Muscle of leg (tissue), 11 donors: ENCODE results near the gene ADARB2. TPM values are rescaled to one million over a fixed set of nuclear protein-coding genes. Genes with fewer than 3 reads are reported as not detected.
"Not testable (repeated sequence)": the region's sequence is repeated elsewhere in the genome, so short reads cannot be mapped to it uniquely, and the experiment has no call there.

Source experiments
- DNase-seq: peaks from one replicate; pipeline ENCODE4 v3.0.0; 2013
- H3K27ac ChIP-seq: one replicate; pipeline ENCODE4 v1.5.1; 2013; ENCODE audit warnings: mild to moderate bottlenecking, low read length, control low read depth
- H3K27me3 ChIP-seq: one replicate; pipeline ENCODE4 v1.6.1; 2013; ENCODE audit warnings: low read length; ENCODE audit not compliant: control insufficient read depth, insufficient read depth
- H3K36me3 ChIP-seq: one replicate; pipeline ENCODE4 v1.6.1; 2013; ENCODE audit warnings: low read length; ENCODE audit not compliant: control insufficient read depth, insufficient read depth
- H3K4me1 ChIP-seq: one replicate; pipeline ENCODE4 v1.6.1; 2013; ENCODE audit warnings: low read length; ENCODE audit not compliant: control insufficient read depth, insufficient read depth
- H3K4me3 ChIP-seq: one replicate; pipeline ENCODE4 v1.5.1; 2013; ENCODE audit warnings: low read length, control low read depth
- H3K9me3 ChIP-seq: replicated peaks from 2 replicates; pipeline ENCODE4 v1.6.1; 2013; ENCODE audit warnings: low read depth, low read length; ENCODE audit not compliant: control insufficient read depth
- WGBS: methylation state at CpG from one replicate; pipeline ENCODE4 v1.1.5; 2013; ENCODE audit warnings: missing lambda C conversion rate; ENCODE audit not compliant: insufficient coverage; 5-methylcytosine and 5-hydroxymethylcytosine counted together
- polyA plus RNA-seq, 8 donors: library from polyadenylated mRNA; unstranded; fragments of 120-200 nt; gene quantifications; one replicate each; pipeline versions ENCODE4 v1.2.1 to v1.2.3, GENCODE V29; 2013; ENCODE audit warnings: inconsistent platforms in 1 of 8, low replicate concordance in 1 of 8; ENCODE audit not compliant: insufficient read length in 8 of 8, insufficient read depth in 1 of 8
- total RNA-seq: library from RNA; stranded (reverse); fragments of 120-200 nt; gene quantifications from one replicate; pipeline ENCODE4 v1.2.4, GENCODE V29; 2013

ADARB2 gene
- total and polyA plus RNA-seq, 9 donors, result 0.13 to 0.38 (median 0.23) TPM

DNA sequence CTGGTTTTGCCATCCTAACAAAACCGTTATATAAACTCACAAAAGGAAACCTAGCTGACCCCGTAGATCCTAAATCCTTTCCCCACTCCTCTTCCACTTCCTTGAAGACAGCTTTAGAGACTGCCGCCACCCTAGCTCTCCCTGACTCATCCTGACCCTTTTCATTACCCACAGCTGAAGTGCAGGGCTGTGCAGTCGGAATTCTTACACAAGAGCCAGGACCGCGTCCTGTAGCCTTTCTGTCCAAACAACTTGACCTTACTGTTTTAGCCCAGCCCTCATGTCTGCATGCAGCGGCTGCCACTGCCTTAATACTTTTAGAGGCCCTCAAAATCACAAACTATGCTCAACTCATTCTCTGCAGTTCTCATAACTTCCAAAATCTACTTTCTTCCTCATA lies 385.0 kb downstream of the ADARB2 start:
- not testable (repeated sequence) for H3K27ac ChIP-seq, H3K27me3 ChIP-seq, H3K36me3 ChIP-seq, DNase-seq, H3K4me1 ChIP-seq, H3K9me3 ChIP-seq, H3K4me3 ChIP-seq
- 68% methylated on average over 7 of the region's 7 CpGs for WGBS

DNA sequence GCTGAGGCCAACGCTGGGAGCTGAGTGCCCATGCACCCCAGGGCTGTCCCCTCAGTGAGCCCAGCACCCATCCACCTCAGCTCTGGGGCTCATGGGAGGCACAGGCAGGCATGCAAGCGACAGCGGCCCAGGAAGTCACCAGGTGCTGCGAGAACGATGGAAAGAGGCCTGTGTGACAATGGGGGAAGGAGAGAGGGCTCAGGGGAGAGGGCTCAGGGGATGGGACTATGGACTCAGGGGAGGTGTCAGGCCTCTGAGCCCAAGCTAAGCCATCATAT lies 388.6 kb downstream of the ADARB2 start:
- Histone ChIP-seq H3K36me3 (no peaks in the 10 kb centered on the region), H3K4me3 (no peak overlapping the region), H3K9me3 (no peaks in the 10 kb centered on the region), H3K27me3 (no peaks in the 10 kb centered on the region), H3K27ac (no peak overlapping the region), H3K4me1 (no peaks in the 10 kb centered on the region)
- WGBS, result 100% methylated on average over 1 of the region's 5 CpGs
- DNase-seq, result no peak

DNA sequence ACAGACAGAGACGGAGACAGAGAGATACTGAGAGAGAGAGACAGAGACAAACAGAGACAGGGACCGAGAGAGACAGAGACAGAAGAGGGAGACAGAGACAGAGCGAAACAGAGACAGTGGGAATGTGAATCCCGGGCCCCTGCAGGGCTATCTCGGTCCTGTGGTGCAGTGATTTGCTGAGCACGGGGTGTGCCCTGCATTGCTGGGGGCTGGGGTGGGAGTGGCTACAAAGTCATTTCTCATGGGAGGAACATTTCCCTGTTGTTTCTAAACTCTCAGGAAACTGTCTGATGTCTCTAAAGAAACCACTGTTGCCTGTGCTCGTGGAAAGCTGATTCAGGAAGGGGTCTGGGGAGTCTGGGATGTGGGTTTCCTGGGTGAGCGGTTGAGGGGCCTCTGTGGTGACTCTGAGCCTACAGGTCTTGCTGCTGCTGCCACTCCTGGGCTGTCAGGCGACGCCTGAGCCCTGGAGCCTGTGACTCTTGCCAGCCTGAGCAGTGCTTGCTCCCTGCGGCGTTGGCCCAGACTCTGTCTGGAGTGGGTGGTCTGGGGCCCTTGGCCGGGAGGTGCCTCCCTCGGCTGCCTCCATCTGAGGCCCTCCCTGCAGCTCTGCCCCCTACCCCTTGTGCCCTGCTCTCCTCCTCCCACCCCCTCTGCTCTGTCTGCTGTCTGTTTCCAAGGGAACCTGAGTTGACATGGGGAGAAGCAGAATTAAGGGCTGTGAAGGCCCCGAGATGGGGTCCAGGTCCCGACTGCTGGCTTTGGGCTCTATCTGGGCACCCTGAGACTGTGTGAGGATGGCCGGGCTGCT lies 389.2 kb downstream of the ADARB2 start:
- Histone ChIP-seq H3K4me3 (no peak overlapping the region), H3K27ac (no peak overlapping the region), H3K36me3 (no peaks in the 10 kb centered on the region), H3K4me1 (no peaks in the 10 kb centered on the region), H3K27me3 (no peaks in the 10 kb centered on the region), H3K9me3 (no peaks in the 10 kb centered on the region)
- DNase-seq, result no peak
- 51% methylated on average over 12 of the region's 17 CpGs for WGBS

DNA sequence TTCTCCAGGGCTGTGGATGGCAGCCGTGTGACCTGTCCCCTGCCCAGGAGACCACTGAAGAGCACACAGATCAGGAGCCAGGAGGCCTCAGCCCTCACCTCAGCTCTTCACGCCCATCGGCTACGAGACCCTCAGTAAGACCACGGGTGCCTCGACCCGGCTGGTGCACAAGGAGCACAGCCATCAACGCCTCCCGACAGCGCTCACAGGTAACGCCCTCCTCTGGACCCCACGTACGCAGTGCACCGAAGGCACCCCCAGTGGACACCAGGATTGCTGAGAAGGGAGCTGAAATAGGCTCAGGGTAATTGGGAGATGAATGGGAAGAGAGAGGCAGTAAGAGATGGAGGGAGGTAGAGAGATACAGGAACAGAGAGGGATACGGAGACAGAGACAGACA lies 389.8 kb downstream of the ADARB2 start:
- no peak for DNase-seq
- H3K36me3 ChIP-seq, result no peaks in the 10 kb centered on the region
- no peaks in the 10 kb centered on the region for H3K4me1 ChIP-seq
- no peak overlapping the region for H3K27ac ChIP-seq
- H3K27me3 ChIP-seq, result no peaks in the 10 kb centered on the region
- H3K9me3 ChIP-seq, result no peaks in the 10 kb centered on the region
- no peak overlapping the region for H3K4me3 ChIP-seq
- 91% methylated on average over 15 of the region's 15 CpGs for WGBS

DNA sequence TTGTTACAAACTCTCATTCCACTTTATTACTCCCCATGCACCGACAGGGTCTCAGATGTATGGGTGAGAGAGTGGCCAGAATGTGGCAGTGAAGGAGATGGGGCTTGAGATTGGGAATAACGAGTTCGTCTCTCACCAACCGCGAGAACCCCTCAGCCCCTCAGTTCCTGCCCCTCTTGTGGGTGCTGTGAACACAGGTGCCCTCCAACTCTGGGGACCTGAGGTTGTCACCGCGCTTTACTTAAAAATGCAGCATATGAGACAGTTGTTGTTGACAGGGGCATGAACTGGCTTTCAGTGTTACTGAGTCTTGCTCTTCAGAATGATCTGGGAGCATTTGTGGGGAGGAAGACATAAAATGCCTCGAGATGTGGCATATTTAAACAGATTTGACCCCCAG lies 391.1 kb downstream of the ADARB2 start:
- H3K27me3 ChIP-seq, result no peaks in the 10 kb centered on the region
- no peaks in the 10 kb centered on the region for H3K4me1 ChIP-seq
- 92% methylated on average over 3 of the region's 8 CpGs for WGBS
- no peak overlapping the region for H3K4me3 ChIP-seq
- no peak overlapping the region for H3K27ac ChIP-seq
- no peak for DNase-seq
- H3K36me3 ChIP-seq, result no peaks in the 10 kb centered on the region
- H3K9me3 ChIP-seq, result no peaks in the 10 kb centered on the region

DNA sequence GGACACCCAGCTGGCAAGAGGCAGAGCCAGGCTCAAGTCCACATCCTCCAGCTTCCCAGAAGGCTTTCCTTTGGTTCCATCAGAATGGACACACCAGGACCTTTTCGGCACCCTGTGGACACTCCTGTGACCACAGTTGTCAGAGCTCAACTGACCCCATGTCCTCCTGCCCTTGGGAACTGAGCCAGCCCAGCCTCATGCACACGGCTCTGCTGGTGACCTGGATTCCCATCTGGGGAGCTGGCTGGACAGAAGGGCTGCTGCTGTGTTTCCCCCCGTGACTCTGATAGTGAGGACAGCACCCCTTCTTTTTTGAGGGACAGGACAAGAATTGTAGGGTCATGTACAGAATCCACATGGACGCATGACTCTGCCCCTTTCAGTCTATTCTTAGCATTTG lies 392.0 kb downstream of the ADARB2 start:
- Histone ChIP-seq H3K27me3 (no peaks in the 10 kb centered on the region), H3K9me3 (no peaks in the 10 kb centered on the region), H3K4me1 (no peaks in the 10 kb centered on the region), H3K4me3 (no peak overlapping the region), H3K36me3 (no peaks in the 10 kb centered on the region), H3K27ac (no peak overlapping the region)
- WGBS, result 55% methylated on average over 2 of the region's 4 CpGs
- no peak for DNase-seq

DNA sequence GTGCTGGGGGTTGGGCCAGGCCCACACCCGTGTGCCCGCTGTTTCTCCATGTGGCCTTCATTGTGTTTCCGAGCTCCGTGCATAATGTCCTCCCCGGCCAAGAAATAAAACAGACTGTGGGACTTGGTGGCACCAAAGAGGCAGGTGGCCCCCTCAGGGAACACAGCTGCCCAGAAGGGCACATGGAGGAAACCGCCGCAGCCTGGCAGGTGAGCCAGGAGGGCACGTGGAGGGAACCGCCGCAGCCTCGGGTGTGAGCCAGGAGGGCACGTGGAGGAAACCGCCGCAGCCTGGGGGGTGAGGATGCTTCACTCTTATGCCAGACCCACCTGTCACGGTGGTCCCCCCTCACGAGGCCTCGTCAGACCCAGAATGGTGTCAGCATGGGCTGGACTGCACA lies 392.5 kb downstream of the ADARB2 start:
- 86% methylated on average over 17 of the region's 17 CpGs for WGBS
- Histone ChIP-seq H3K36me3 (no peaks in the 10 kb centered on the region), H3K4me3 (no peak overlapping the region), H3K27me3 (no peaks in the 10 kb centered on the region), H3K27ac (no peak overlapping the region), H3K9me3 (no peaks in the 10 kb centered on the region), H3K4me1 (no peaks in the 10 kb centered on the region)
- no peak for DNase-seq

DNA sequence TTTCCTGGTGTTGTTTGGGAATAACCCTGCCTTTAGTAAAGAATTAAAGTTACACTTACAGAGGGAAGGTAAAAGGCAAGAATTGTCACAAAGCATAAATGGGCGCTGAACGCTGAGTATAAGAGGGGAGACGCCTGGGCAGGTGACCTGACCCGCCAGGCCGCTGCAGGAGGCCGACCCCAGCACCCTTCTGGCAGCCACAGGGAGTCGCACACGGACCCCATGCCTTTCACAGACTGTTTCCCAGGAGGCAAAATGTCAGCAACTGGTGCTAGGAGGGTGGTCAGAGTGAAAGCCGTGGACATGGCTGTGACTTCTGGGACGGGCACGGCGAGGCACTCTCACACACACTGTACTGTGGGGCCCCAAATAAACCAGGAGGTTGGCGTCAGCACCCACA lies 392.9 kb downstream of the ADARB2 start:
- 89% methylated on average over 10 of the region's 13 CpGs for WGBS
- Histone ChIP-seq H3K9me3 (no peaks in the 10 kb centered on the region), H3K27me3 (no peaks in the 10 kb centered on the region), H3K27ac (no peak overlapping the region), H3K4me3 (no peak overlapping the region), H3K36me3 (no peaks in the 10 kb centered on the region), H3K4me1 (no peaks in the 10 kb centered on the region)
- DNase-seq, result no peak

DNA sequence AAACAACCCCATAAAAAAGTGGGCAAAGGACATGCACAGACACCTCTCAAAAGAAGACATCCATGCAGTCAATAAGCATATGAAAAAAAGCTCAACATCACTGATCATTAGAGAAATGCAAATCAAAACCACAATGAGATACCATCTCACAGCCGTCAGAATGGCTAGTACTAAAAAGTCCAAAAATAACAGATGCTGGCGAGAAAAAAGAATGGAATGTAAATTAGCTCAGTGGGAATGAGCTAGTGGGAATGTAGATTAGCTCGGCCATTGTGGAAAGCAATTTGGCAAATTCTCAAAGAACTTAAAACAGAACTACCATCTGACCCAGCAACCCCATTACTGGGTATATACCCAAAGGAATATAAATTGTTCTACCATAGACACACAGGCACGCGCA lies 394.1 kb downstream of the ADARB2 start:
- no peaks in the 10 kb centered on the region for H3K4me1 ChIP-seq
- no peak overlapping the region for H3K27ac ChIP-seq
- H3K9me3 ChIP-seq, result no peaks in the 10 kb centered on the region
- H3K4me3 ChIP-seq, result no peak overlapping the region
- no peaks in the 10 kb centered on the region for H3K36me3 ChIP-seq
- H3K27me3 ChIP-seq, result no peaks in the 10 kb centered on the region
- WGBS, result 93% methylated on average over 2 of the region's 5 CpGs
- DNase-seq, result no peak

DNA sequence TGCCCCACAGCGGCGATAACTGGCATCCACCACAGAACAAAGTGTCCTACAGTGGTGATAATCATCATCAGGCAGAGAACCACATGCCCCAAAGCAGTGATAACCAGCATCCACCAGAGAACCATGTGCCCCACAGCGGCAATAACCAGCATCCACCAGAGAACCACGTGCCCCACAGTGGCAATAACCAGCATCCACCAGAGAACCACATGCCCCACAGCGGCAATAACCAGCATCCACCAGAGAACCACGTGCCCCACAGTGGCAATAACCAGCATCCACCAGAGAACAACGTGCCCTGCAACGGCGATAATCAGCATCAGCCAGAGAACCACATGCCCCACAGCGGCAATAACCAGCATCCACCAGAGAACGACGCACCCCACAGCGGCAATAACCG lies 396.3 kb downstream of the ADARB2 start:
- H3K9me3 ChIP-seq, H3K27me3 ChIP-seq, H3K36me3 ChIP-seq, DNase-seq, H3K4me1 ChIP-seq, H3K4me3 ChIP-seq, H3K27ac ChIP-seq: not testable (repeated sequence)
- WGBS, result 94% methylated on average over 12 of the region's 14 CpGs

DNA sequence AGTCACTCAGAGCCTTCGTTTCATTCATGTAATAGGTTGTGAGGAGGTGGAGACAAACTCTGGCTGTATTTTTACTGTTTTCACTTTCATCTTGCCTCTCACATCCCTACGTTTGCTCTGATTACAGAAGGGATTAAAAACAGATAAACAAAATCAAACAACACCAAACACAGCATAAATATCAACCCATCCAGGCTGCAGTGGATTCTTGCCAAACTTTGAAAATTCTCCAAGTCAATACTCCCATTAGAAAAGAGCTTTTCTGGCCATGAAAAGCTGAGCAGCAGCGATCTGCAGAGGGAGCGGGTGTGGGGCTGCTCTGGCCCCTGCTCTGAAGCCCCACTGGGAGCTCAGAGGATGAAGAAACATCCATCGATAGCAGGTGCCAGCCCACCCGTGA lies 397.9 kb downstream of the ADARB2 start:
- Histone ChIP-seq H3K27ac (no peak overlapping the region), H3K4me3 (no peak overlapping the region), H3K9me3 (no peaks in the 10 kb centered on the region), H3K4me1 (no peaks in the 10 kb centered on the region), H3K27me3 (no peaks in the 10 kb centered on the region), H3K36me3 (no peaks in the 10 kb centered on the region)
- no peak for DNase-seq
- 26% methylated on average over 3 of the region's 6 CpGs for WGBS
